Stomach (tissue), 9 donors: ENCODE data around the gene PDZRN3. TPM values are rescaled to one million over a fixed set of nuclear protein-coding genes. Genes with fewer than 3 reads are reported as not detected.

Experiments
- DNase-seq, 2 donors: peaks; one replicate each; pipeline versions ENCODE4 v3.0.0 to v3.0.0-alpha.2; 2013 to 2019
- H3K27ac ChIP-seq, 5 donors: fragments of 200-600 bp in 4 of 5; sonication (generic) in 4 of 5; one replicate each; pipeline ENCODE4 v1.5.1; 2013 to 2019; ENCODE audit warnings: mild to moderate bottlenecking in 1 of 5, moderate library complexity in 1 of 5
- H3K27me3 ChIP-seq, 3 donors: fragments of 200-600 bp; sonication (generic); one replicate each; pipeline ENCODE4 v1.5.1; 2017 to 2019; ENCODE audit warnings: mixed run types in 1 of 3
- H3K36me3 ChIP-seq, 4 donors: fragments of 200-600 bp; sonication (generic); 1 replicate in 3 of 4; 2 replicates in 1 of 4; pipeline ENCODE4 v1.5.1; 2016 to 2019
- H3K4me1 ChIP-seq, 4 donors: fragments of 200-600 bp; sonication (generic); one replicate each; pipeline ENCODE4 v1.5.1; 2016 to 2019
- H3K4me3 ChIP-seq, 4 donors: fragments of 200-600 bp; sonication (generic) in 3 of 4; one replicate each; pipeline ENCODE4 v1.5.1; 2016 to 2019; ENCODE audit warnings: mild to moderate bottlenecking in 1 of 4
- H3K9me3 ChIP-seq, 4 donors: fragments of 200-600 bp; sonication (generic); one replicate each; pipeline ENCODE4 v1.5.1; 2016 to 2019
- EP300 ChIP-seq: sonication (generic); formaldehyde crosslinking; IDR thresholded peaks from one replicate; pipeline ENCODE4 v1.6.1; 2017; ENCODE audit warnings: antibody characterized with exemption
- POLR2A ChIP-seq, 4 donors: fragments of 450-650 bp; IDR thresholded peaks; one replicate each; pipeline ENCODE4 v1.6.1; 2016; ENCODE audit warnings: antibody characterized with exemption in 4 of 4, control low read depth in 2 of 4, mild to moderate bottlenecking in 1 of 4, moderate library complexity in 1 of 4
- POLR2AphosphoS5 ChIP-seq, 3 donors: sonication (generic); formaldehyde crosslinking; IDR thresholded peaks; one replicate each; pipeline ENCODE4 v1.6.1; 2016; ENCODE audit warnings: antibody characterized with exemption in 3 of 3
- WGBS, 5 donors: extraction: QIAGEN DNeasy Blood & Tissue Kit in 3 of 5; methylation state at CpG; one replicate each; pipeline versions ENCODE4 v1.1.5 to v1.1.7; 2013 to 2018; 5-methylcytosine and 5-hydroxymethylcytosine counted together
- intact Hi-C: fragments of 100-400 bp; cut with DNase I; formaldehyde crosslinking; loops from one replicate; pipeline ENCODE4 v1.15.1; 2023; ENCODE audit warnings: low total_unique reads
- polyA plus RNA-seq, 3 donors: library from polyadenylated mRNA; stranded (reverse); fragments of 200-250 nt; gene quantifications; one replicate each; pipeline ENCODE4 v1.2.3, GENCODE V29; 2013
- total RNA-seq, 5 donors: library from RNA; depleted of rRNA; stranded (reverse); fragments of >200 nt; gene quantifications; one replicate each; pipeline versions ENCODE4 v1.1.0 to v1.2.3, GENCODE V29; 2014 to 2016
- TF ChIP-seq, protein P1 (sequence below), 7 experiments: fragments of 450-650 bp in 4 of 7; fragments of 200-600 bp in 3 of 7; sonication (generic) in 3 of 7; IDR thresholded peaks; one replicate each; pipeline ENCODE4 v1.5.1; 2016 to 2019; ENCODE audit warnings: antibody characterized with exemption in 7 of 7, control low read depth in 2 of 7, mild to moderate bottlenecking in 1 of 7
- donor health status: healthy with polysubstance abuse.
- donor health status: Bipolar disorder and iron deficiency.
- donor health status: healthy.

The PDZRN3 gene
- total and polyA plus RNA-seq, 8 donors, result 21.9 to 174 (median 63.0) TPM

DNA sequence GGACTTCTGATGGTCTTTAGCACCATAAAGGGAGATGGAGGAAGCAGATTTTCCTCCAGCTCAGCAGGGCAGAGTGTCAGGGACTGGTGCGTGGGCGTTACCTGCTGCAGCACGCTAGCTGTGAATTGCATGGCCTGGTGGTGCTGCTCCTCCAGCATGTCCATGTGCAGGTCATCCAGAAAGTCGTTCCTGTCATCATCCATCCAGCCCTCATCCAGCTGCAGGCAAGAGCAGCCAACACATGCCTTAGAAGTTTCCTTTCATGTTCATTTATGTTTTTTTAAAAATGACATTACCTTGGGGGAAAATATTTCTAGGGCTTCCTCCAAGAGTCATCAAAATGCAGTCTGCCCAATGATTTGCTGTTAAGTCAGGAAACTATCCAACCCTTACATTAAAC is 239.2 kb downstream of the PDZRN3 start:
- TF ChIP-seq, protein P1, sequence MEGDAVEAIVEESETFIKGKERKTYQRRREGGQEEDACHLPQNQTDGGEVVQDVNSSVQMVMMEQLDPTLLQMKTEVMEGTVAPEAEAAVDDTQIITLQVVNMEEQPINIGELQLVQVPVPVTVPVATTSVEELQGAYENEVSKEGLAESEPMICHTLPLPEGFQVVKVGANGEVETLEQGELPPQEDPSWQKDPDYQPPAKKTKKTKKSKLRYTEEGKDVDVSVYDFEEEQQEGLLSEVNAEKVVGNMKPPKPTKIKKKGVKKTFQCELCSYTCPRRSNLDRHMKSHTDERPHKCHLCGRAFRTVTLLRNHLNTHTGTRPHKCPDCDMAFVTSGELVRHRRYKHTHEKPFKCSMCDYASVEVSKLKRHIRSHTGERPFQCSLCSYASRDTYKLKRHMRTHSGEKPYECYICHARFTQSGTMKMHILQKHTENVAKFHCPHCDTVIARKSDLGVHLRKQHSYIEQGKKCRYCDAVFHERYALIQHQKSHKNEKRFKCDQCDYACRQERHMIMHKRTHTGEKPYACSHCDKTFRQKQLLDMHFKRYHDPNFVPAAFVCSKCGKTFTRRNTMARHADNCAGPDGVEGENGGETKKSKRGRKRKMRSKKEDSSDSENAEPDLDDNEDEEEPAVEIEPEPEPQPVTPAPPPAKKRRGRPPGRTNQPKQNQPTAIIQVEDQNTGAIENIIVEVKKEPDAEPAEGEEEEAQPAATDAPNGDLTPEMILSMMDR (IDR thresholded peaks at IDR 0.05), result no peak
- TF ChIP-seq EP300, result no peak
- no peak for TF ChIP-seq POLR2AphosphoS5 (IDR thresholded peaks at IDR 0.05)
- TF ChIP-seq POLR2A (IDR thresholded peaks at IDR 0.05), result no peak
- H3K36me3 ChIP-seq, result peaks cover 20 to 73% (median 57%) of the 10 kb centered on the region in 4 donors
- H3K4me3 ChIP-seq, result no peak overlapping the region
- H3K27ac ChIP-seq, result peak overlapping the region in 1 of 5 donors; percentile 1
- DNase-seq, result peak in 1 of 2 donors; percentile 45
- H3K27me3 ChIP-seq, result no peaks in the 10 kb centered on the region
- intact Hi-C loops, result no loop called here
- WGBS, 5 donors, result 72 to 89% (median 86%) methylated on average over 4 of the region's 4 CpGs
- H3K4me1 ChIP-seq, result peaks cover 0 to 4% (median 0%) of the 10 kb centered on the region in 4 donors
- no peaks in the 10 kb centered on the region for H3K9me3 ChIP-seq

DNA sequence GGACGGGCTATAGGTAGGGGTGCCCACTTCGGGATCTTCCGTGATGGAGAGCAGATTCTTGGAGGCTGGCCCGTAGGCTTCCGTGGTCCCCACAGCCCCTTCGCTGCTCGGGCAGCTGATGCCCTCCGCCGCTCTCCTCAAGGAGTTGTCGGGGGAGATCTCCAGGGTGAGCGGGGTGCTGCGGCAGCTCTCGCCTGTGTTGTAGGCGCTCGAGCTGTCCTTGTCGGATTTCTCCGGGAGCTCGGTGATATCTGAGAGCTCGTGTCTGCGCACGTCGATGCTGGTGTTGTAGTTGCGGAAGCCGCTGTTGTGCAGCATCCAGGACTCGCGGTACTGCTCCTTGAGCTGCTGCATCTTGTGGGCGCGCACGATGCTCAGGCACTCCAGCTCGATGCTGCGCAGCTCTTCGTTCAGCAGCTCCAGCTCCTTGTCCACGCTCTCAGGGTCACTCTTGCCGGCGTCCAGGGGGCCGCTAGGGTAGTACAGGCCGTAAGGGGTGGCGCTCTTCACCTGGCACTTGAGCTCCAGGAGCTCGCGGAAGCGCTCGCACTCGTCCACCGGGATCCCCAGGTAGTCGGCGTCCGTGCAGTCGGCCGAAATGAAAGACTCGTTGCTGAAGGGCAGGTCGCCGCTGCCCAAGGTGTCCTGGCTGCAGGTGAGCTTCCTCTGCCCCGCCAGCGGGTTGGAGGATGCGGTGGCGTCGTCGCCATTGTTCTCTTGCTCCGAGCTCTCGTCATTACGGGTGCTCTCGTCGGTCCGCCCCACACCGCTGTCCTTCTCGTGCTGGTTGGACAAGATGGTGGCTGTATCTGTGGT is 240.4 kb downstream of the PDZRN3 start:
- no peaks in the 10 kb centered on the region for H3K9me3 ChIP-seq
- WGBS, 5 donors, result 88 to 94% (median 92%) methylated on average over 45 to 66 of the region's 66 CpGs
- no peak overlapping the region for H3K27ac ChIP-seq
- no peaks in the 10 kb centered on the region for H3K27me3 ChIP-seq
- peaks cover 17 to 62% (median 49%) of the 10 kb centered on the region in 4 donors for H3K36me3 ChIP-seq
- no peaks in the 10 kb centered on the region for H3K4me1 ChIP-seq
- intact Hi-C loops, result no loop called here
- DNase-seq, result no peak
- TF ChIP-seq POLR2A (IDR thresholded peaks at IDR 0.05) (no peak), POLR2AphosphoS5 (IDR thresholded peaks at IDR 0.05) (no peak), EP300 (no peak)
- TF ChIP-seq, protein P1 (IDR thresholded peaks at IDR 0.05), result no peak
- no peak overlapping the region for H3K4me3 ChIP-seq

DNA sequence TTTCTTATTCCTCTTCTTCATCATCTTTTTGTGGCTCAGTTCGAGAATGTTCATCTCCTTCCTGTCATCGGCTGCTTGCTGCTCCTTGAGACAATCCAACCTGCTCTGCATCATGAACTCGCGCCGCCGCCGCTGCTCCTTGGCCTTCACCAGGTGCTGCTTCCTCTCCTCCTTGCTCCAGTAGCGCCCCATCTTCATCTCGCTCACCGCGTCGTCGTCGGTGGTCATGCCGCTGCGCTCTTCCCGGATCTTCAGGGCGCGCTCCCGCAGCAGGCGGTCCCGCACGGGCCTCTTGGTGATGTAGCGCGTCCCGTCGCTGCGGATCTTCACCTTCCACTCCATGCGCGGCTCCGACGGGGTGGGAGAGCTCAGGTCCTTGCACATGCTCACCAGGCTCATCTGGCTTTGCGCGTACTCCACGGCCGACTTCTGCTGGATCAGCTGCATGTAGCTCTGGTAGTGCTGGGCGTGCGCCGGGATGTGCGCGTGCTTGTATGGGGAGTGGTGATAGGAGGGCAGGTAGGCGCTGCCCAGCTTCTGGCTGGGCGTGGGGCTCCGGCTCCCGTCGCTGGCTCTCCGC is 241.2 kb downstream of the PDZRN3 start:
- DNase-seq, result no peak
- H3K4me3 ChIP-seq, result no peak overlapping the region
- intact Hi-C loops, result no loop called here
- H3K27me3 ChIP-seq, result no peaks in the 10 kb centered on the region
- 88 to 92% (median 89%) methylated on average over 32 to 47 of the region's 47 CpGs for WGBS, 5 donors
- H3K36me3 ChIP-seq, result peaks cover 17 to 56% (median 48%) of the 10 kb centered on the region in 4 donors
- H3K4me1 ChIP-seq, result peaks cover 0 to under 1% (median 0%) of the 10 kb centered on the region in 4 donors
- no peak overlapping the region for H3K27ac ChIP-seq
- H3K9me3 ChIP-seq, result no peaks in the 10 kb centered on the region
- no peak for TF ChIP-seq POLR2A (IDR thresholded peaks at IDR 0.05)
- no peak for TF ChIP-seq EP300
- TF ChIP-seq, protein P1 (IDR thresholded peaks at IDR 0.05), result no peak
- no peak for TF ChIP-seq POLR2AphosphoS5 (IDR thresholded peaks at IDR 0.05)

DNA sequence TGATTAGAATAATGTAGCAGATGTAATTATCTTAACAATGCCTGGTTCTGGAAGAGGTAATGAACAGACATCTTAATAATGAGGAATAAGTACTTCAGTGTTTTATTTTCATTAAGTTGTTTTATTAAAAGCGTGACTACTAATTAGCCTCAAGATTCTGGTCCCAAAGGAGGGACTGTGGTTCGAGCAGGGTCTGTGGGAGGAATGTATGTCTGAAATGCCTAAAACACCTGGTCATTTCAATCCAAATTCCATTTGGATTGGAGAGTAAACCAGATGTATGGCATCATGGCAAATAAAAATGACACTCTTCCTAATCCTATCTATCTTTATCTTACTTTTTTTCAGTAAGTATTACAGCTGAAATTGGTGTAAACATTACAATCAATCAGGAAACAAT is 243.2 kb downstream of the PDZRN3 start:
- Histone ChIP-seq H3K4me3 (no peak overlapping the region), H3K27ac (no peak overlapping the region), H3K27me3 (no peaks in the 10 kb centered on the region), H3K9me3 (no peaks in the 10 kb centered on the region), H3K36me3 (peaks cover 13 to 44% (median 34%) of the 10 kb centered on the region in 4 donors), H3K4me1 (peaks cover 0 to 6% (median 0%) of the 10 kb centered on the region in 4 donors)
- DNase-seq, result no peak
- intact Hi-C loops, result no loop called here
- TF ChIP-seq POLR2A (IDR thresholded peaks at IDR 0.05) (no peak), POLR2AphosphoS5 (IDR thresholded peaks at IDR 0.05) (no peak), EP300 (no peak)
- TF ChIP-seq, protein P1 (IDR thresholded peaks at IDR 0.05), result no peak
- WGBS, 5 donors, result 77 to 91% (median 83%) methylated on average over 2 of the region's 2 CpGs
